ENCODE results near the gene JMJD1C.

JMJD1C gene

DNA sequence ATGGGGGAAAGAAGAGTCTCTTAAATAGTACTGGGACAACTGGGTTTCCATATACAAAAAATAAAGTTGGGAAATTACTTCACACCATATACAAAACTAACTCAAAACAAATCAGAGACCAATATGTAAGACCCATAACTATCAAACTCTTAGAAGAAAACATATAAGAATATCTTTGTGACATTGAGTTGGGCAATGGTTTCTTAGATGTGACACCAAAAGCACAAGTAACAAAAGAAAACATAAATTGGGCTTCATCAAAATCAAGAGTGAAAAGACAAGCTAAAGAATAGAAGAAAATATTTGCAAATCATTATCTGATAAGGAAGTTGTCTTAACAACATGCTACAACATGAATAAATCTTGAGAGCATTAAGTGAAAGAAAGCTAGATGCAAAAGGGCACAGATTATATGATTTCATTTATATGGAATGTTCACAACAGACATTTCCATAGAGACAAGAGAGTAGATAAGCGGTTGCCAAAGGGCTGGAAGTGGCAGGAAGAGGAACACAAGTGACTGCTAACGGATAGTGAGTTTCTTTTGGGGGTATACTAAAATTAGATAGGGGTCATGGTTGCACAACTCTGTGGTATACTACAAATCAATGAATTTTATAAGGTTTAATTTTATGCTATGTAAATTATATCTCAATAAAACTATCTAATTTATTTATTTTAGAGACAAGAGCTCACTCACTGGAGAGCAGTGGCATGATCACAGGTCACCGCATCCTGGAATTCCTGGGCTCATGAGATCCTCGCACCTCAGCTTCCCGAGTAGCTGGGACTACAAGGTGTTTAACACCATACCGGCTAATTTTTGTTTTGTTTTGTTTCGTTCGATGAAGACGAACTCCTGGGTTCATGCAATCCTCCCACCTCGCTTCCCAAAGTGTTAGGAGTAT lies 35.4 kb downstream of the JMJD1C start:
- no peak for TF ChIP-seq Cebpa-rat (IDR thresholded peaks at IDR 0.05)
- peaks cover 18% of the 10 kb centered on the region for H3K36me3 ChIP-seq
- peaks cover 18% of the 10 kb centered on the region for H3K4me1 ChIP-seq
- peaks cover 20% of the 10 kb centered on the region for H3K9me3 ChIP-seq
- no peak overlapping the region for H3K27ac ChIP-seq
- H4K20me1 ChIP-seq = peaks cover 51% of the 10 kb centered on the region; the same call in 1 of the 2 replicates
- H3K9ac ChIP-seq = no peak overlapping the region
- no peaks in the 10 kb centered on the region for H3K27me3 ChIP-seq
- H3K4me3 ChIP-seq = no peak overlapping the region
- peak overlapping the region; percentile 28 for H3K4me2 ChIP-seq

DNA sequence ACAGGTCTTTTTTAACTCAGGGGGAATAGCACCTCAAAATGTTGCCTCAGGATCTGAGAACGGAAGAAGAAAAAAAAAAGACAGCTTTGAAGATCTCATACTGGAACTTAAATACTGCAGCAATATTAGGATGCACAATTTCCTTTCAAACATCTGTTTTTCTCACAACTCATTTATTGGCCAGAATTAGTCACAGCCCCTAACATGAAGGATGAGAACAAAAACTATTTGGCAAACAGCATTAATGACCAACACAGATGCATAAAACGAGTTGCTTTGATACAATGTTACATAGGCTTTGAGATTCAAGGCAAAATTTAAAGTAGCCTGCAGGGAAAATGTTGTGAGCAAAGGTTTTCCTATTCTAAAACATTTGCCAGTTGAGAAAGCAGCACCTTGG lies 36.5 kb downstream of the JMJD1C start:
- Histone ChIP-seq H3K9me3 (peaks cover 20% of the 10 kb centered on the region), H3K4me3 (no peak overlapping the region), H3K27ac (no peak overlapping the region), H4K20me1 (peaks cover 42% of the 10 kb centered on the region; the same call in 1 of the 2 replicates), H3K4me1 (peaks cover 18% of the 10 kb centered on the region), H3K36me3 (peaks cover 18% of the 10 kb centered on the region), H3K4me2 (peak overlapping the region; percentile 13; the same call in 1 of the 2 replicates), H3K27me3 (no peaks in the 10 kb centered on the region), H3K9ac (no peak overlapping the region)
- no peak for TF ChIP-seq Cebpa-rat (IDR thresholded peaks at IDR 0.05)

DNA sequence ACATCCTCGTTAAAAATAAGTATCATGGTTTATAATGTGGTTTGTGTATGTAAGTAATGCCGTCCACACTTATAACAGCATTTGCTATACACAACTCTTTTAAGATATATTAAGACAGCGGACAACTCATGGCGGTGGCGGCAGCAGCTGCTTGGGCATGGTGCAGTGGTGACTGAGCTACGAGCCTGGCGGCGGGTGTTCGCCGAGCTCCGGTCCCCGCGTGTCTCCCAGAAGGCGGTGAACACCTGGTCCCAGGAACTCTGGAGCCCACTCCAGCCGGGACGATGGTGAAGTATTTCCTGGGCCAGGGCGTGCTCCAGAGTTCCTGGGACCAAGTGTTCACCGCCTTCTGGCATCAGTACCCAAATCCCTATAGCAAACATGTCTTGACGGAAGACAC lies 38.8 kb downstream of the JMJD1C start:
- H3K4me3 ChIP-seq = no peak overlapping the region
- no peaks in the 10 kb centered on the region for H3K27me3 ChIP-seq
- peaks cover 45% of the 10 kb centered on the region for H4K20me1 ChIP-seq
- peaks cover 13% of the 10 kb centered on the region for H3K9me3 ChIP-seq
- H3K27ac ChIP-seq = no peak overlapping the region
- TF ChIP-seq Cebpa-rat (IDR thresholded peaks at IDR 0.05) = no peak
- peaks cover 14% of the 10 kb centered on the region for H3K36me3 ChIP-seq
- H3K9ac ChIP-seq = no peak overlapping the region
- H3K4me1 ChIP-seq = peaks cover 23% of the 10 kb centered on the region
- no peak overlapping the region for H3K4me2 ChIP-seq

DNA sequence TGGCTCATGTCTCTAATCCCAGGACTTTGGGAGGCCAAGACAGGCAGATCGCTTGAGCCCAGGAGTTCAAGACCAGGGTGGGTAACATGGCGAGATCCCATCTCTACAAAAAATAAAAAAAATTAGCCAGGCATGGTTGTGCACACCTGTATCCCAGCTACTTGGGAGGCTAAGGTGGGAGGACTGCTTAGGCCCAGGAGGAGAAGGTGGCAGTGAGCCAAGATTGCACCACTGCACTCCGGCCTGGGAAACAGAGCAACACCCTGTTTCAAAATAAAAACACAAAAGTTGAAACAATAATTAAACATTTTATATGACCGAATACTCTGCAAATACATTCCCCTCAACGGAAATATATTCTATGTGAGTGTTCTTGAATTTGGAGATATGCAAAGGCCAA lies 40.3 kb downstream of the JMJD1C start:
- Histone ChIP-seq H3K4me2 (no peak overlapping the region), H4K20me1 (peaks cover 53% of the 10 kb centered on the region), H3K9ac (no peak overlapping the region), H3K4me3 (no peak overlapping the region), H3K36me3 (peaks cover 7% of the 10 kb centered on the region), H3K27me3 (no peaks in the 10 kb centered on the region), H3K27ac (no peak overlapping the region), H3K4me1 (peaks cover 30% of the 10 kb centered on the region), H3K9me3 (0 out of 2 replicates have a peak, but pooled peaks cover 6% of the 10 kb centered on the region)
- TF ChIP-seq Cebpa-rat (IDR thresholded peaks at IDR 0.05) = no peak

DNA sequence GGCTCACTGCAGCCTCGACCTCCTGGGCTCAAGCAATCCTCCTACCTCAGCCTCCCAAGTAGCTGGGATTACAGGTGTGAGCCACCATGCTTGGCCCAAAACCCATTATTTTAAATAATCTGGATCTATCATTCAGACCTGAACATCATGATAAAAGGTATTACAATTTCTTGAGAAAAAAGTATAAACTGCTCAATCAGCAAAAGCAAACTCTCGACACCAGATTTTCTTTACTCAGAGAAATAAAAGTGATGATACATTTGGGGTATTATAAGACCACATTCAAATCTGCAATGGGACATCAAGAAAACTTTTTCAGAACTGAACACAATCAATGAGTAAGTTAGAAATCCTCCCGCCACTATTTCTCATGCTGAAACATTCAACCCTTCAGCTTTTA lies 41.2 kb downstream of the JMJD1C start:
- Histone ChIP-seq H3K4me2 (no peak overlapping the region), H3K9ac (no peak overlapping the region), H3K36me3 (peaks cover 7% of the 10 kb centered on the region), H3K9me3 (0 out of 2 replicates have a peak, but pooled peaks cover 6% of the 10 kb centered on the region), H3K27ac (no peak overlapping the region), H3K4me3 (no peak overlapping the region), H3K27me3 (no peaks in the 10 kb centered on the region), H3K4me1 (peaks cover 25% of the 10 kb centered on the region), H4K20me1 (peaks cover 44% of the 10 kb centered on the region)
- no peak for TF ChIP-seq Cebpa-rat (IDR thresholded peaks at IDR 0.05)

DNA sequence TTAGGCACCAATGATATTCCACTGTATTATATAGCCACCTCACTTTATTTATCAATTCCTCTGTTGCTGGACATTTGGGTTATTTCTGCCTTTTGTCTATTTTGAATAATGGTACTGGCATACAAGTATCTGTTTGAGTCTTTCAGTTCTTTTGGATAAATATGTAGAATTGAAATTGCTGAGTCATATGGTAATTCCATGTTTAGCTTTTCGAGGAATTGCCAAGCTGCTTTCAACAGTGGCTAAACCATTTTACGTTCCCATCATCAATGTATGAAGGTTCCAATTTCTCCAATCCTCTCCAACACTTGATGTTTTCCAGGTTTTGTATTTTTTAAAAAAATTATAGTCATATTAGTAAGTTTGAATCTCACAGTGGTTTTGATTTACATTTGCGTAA lies 42.3 kb downstream of the JMJD1C start:
- Histone ChIP-seq H3K27ac (no peak overlapping the region), H3K9ac (no peak overlapping the region), H3K4me2 (no peak overlapping the region), H4K20me1 (peaks cover 38% of the 10 kb centered on the region), H3K4me3 (no peak overlapping the region), H3K36me3 (peaks cover 7% of the 10 kb centered on the region), H3K4me1 (peaks cover 18% of the 10 kb centered on the region), H3K9me3 (0 out of 2 replicates have a peak, but pooled peaks cover 6% of the 10 kb centered on the region), H3K27me3 (no peaks in the 10 kb centered on the region)
- no peak for TF ChIP-seq Cebpa-rat (IDR thresholded peaks at IDR 0.05)

DNA sequence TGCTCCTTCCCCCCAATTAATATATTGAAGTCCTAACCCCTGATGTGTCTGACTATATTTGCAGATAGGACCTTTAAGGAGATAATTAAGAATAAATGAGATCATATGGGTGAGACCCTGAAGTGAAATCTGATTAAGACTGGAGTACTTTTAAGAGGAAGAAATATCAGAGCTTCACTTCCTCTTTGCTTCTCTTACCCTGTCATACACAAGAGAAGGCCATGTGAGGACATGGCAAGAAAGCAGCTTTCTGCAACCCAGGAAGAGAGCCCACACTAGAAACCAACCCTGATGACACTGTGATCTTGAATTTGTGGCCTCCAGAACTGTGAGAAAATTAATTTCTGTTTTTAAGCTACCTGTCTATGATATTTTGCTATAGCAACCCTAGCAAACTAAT lies 44.2 kb downstream of the JMJD1C start:
- Histone ChIP-seq H3K4me1 (peaks cover 18% of the 10 kb centered on the region), H3K36me3 (no peaks in the 10 kb centered on the region), H3K27ac (peak overlapping the region; percentile 41), H4K20me1 (peaks cover 52% of the 10 kb centered on the region), H3K9me3 (no peaks in the 10 kb centered on the region), H3K27me3 (no peaks in the 10 kb centered on the region), H3K4me2 (peak overlapping the region; percentile 58), H3K9ac (no peak overlapping the region), H3K4me3 (no peak overlapping the region)
- TF ChIP-seq Cebpa-rat (IDR thresholded peaks at IDR 0.05) = no peak

DNA sequence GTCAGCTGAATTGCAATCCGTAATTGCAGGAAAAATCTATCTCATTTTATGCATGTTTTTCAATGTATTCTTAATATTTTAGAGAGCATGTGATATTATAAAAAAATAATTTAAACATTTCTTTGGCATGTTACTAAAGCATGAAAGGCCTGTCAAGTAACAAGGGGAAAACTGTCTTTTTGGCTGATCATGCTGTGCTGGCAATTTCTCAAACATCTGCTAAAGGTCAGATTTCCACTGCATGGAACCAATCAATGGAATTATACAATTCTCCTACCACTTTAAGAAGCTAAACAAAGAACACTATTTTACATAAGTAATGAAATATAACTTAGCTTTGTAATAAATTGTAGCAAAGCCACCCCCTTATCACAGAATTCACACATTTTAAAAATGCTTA lies 49.4 kb downstream of the JMJD1C start:
- Histone ChIP-seq H3K4me2 (no peak overlapping the region), H3K9ac (no peak overlapping the region), H3K27ac (no peak overlapping the region), H3K36me3 (no peaks in the 10 kb centered on the region), H3K4me3 (no peak overlapping the region), H4K20me1 (peaks cover 44% of the 10 kb centered on the region), H3K9me3 (no peaks in the 10 kb centered on the region), H3K4me1 (peaks cover 5% of the 10 kb centered on the region), H3K27me3 (no peaks in the 10 kb centered on the region)
- no peak for TF ChIP-seq Cebpa-rat (IDR thresholded peaks at IDR 0.05)

DNA sequence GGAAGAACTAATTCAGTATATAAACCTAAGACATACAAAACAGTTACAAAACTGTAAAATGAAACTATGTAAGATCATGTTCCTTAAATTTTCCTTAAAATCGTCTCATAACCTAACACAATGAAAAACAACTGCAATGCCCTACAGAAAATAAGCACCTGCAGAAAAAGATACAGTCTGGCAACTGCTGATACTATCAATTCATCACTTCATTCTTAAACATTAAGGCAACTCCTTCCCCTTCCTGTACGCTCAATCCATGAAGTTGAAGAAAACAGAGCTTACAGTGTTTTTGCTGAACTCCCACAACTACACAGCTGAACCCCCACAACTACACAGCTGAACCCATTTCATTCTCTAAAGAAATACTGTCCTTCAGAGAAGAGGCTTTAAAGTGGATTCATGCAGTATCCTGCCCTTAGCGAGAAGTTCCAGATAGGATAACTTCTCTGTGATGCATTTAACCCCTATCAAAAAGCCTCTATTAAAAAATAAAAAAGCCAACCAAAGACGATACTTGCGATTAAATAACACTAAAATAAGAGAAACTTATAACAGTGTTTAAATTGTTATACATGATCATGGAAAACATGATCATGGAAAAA lies 50.0 kb downstream of the JMJD1C start:
- H3K9ac ChIP-seq = no peak overlapping the region
- H4K20me1 ChIP-seq = peaks cover 43% of the 10 kb centered on the region
- no peak for TF ChIP-seq Cebpa-rat (IDR thresholded peaks at IDR 0.05)
- no peaks in the 10 kb centered on the region for H3K27me3 ChIP-seq
- no peak overlapping the region for H3K4me2 ChIP-seq
- H3K9me3 ChIP-seq = no peaks in the 10 kb centered on the region
- H3K36me3 ChIP-seq = no peaks in the 10 kb centered on the region
- no peak overlapping the region for H3K4me3 ChIP-seq
- H3K4me1 ChIP-seq = no peaks in the 10 kb centered on the region
- no peak overlapping the region for H3K27ac ChIP-seq
